ENCODE results near the gene POLR3A.

Gene POLR3A

GRCh38 chr10:77943121-77943901 is 86.0 kb downstream of the POLR3A start:
- DNase-seq (ENCODE audit: low spot score), result no peak

GRCh38 chr10:77941790-77942189 is 87.5 kb downstream of the POLR3A start:
- no peak for DNase-seq (ENCODE audit: low spot score)

DNA sequence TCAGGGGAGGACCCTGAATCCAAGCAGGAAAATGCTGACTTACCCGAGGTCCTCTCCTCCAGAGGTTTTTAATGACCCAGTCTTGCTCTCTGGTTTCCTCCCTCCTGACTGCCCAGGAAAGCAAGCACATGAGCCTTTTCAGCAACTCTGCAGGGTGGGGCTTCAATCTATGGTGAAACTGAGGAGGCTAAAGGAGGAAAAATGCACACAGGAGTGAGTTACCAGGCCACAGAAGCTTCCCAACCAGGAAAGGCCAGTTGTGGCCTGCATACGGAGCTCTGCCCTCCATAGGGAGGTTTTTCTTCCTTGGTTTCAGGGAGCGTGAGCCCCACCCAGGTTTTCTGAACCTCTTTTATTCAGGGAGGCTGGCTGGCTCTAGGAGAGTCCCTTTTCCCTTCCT is 88.7 kb downstream of the POLR3A start:
- no peak for DNase-seq (ENCODE audit: low spot score)

DNA sequence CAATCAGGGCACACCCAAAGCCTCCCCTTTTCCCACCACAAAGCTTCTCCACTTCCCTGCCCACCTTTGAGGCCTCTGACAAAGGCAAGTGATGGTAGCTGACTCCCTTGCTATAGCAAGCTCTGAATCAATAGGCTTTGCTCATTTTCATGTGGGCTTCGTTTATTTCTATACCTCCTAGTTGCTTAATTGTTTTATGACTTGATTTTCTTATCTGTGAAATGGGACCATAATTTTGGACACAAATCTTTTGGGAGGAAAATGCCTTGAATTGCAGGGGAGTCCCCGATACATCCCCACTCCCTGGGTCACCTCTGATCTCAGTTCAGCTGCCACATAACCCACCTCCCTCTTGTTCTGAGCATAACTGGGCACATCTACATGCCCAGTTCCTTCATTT is 89.1 kb downstream of the POLR3A start:
- DNase-seq (ENCODE audit: low spot score), result no peak

DNA sequence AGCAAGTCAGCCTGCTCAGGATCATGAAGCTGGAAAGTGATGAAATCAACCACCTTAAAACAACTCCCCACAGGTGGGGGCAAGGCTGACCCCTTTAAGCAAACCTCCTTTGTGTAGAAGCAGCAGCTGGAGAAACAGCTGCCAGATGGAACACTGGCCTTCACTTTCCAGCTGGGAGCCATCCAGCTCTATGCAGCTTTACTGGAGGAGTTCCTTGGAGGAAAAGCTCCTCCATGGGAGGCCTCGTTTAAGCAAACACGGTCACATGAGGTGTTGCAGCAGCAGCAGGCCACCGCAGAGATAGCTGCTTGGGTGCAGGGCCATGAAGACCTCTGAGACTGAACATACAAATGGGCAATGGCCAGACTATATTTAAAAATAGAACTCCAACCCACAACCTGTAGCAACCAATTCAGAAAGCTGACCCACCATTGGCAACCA is 89.7 kb downstream of the POLR3A start:
- DNase-seq (ENCODE audit: low spot score), result peak; percentile 74

DNA sequence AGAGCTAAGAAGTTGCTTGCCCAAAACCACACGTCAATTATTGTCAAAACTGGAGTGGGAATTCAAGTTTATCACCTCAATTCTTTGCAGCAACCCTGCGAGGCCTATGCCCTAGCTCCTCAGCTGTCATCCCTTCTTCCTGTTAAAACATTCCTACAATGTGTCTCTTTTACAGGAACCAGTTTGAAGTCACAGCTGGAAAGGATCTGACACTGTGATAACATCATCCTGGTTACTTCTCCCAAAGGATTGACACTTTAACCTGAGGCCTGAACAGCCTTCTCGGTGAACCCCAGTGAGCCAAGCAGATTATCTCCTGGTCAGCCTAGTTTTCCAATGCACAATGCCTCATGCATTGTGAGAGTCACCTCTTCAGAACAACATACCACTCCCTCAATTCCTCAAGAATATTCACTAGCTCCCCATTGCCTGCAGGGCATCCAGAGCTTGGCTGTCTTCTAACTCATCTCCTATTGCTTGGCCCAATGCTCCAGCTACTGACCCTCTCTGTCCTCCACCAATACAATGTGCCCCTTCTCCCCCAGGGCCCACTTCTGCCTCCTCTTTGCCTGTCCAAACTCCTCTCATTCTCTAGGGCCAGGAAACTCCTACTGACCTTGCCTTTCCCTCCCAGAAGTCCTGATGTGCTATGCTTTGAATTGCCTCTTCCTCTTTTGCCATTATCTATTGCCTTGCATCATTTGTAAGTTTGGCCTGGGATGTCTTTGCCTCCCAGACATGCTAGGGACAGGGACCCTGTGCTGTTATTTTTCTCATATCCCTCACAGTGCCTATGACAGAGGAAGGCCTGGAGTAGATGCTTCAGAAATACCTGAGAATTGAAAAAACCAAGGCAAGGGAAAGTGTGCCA is 92.4 kb downstream of the POLR3A start:
- DNase-seq (ENCODE audit: low spot score), result no peak

DNA sequence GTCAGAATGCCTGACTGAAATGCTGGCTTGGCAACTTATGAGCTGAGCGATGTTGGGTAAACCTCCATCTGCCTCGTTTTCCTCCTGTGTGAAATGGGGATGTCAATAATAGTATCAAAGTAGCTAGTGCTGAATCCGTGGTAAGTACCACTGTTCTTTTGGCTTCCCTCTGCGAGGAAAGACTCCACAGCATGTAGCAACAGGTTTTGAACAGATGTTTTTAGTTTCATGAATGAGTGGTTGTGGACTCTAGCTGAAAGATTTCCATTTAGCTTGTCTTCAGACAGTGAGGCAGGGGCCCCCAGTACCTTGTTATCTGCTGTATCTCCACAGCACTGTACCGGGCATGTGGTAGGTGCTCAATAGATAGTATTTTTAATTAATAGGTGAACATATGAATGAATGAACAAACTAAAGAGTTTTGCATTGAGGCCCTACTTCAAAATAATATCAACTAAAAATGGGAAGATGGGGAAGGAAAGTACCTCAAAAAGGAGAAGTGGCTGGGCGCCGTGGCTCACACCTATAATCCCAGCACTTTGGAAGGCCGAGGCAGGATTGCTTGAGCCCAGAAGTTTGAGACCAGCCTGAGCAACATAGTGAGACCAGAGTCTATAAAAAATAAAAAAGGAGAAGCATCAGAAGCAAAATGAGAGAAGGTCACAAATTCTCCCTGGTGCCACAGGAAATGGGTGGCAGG is 97.1 kb downstream of the POLR3A start:
- no peak for DNase-seq (ENCODE audit: low spot score)

DNA sequence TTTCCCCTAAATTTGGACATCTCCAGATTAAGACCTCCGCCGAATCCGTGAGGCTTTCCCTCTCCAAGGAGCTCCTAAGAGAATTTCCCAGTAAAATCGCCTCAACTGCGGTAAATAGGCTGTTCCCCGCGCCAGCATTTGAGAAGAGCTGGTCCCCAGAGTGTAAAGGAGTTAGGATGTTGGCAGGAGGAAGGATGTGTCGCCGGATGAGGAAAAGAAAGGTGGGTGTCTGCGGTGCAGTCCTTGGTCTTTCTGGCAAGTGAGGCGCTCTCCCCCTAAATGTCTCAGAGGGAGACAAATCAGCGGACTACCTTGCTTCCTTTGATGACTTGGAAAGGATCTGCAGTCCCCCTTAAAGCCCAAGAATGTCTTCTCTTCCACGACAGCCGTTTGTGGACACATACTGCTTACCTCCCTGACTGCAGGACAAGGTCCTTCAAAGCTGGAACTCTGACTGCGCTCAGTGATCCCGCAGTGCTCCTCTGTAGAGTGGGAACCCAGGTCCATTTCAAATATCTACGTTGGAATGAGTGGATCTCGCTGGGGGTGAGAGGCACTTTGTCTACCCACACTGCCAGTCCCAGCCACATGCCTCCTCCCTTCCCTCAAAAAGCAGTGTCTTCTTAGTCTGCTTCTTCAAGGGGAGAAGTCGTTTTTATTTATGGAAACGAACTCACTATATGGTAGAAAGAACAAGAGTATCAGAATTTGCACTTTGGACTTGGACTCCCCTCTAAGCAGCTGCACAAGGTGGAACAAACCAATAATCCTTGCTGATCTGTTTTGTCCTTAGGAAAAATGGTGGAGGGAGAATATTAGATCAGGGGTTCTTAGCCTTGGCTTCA is 101.7 kb downstream of the POLR3A start:
- DNase-seq (ENCODE audit: low spot score), result no peak

- DNase-seq (ENCODE audit: low spot score), result peak; percentile 83
Measured at GRCh38 chr10:77926566-77927401, 102.5 kb downstream of the POLR3A start, which contains the start of gene DLG5. Gene DLG5 (minus strand): TSS chr10:77926755. CDS start chr10:77926520, 235 bp downstream.

DNA sequence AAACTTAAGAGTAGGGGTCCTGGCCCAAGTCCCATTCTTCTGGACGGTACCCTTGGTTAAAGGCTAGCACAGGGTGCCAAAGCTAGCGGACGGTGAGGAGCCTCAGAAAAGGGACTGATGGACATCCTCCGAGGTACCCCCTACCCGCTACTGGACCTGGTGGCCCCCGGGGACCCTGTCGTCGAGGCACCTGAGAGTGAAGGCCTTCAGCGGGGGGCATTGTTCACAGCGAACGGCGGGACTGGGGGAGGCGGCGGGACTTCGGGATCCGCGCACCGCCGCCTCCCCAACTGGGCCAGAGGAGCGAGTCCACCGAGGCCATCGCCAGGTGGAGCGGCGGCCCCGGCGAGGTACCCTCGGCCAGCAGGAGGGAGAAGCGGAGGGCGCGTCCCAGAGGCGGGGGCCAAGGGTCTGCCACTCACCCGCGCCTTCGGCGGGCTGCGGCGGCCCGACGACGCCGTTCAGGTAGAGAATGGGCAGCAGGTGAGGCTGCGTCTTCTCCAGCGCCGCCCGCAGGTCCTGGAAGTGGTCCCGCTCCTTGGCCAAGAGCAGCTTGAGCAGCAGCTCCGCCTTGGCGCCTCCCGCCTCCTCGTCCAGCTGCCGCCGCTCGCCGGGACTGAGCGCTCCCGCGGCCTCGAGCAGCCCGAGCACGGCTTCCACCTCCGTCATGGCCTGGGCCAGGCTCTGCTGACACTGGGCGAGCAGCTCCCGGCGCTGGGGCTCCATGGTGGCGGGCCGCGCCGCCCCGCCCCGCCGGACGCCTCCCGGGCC is 103.3 kb downstream of the POLR3A start:
- DNase-seq (ENCODE audit: low spot score), result peak; percentile 71

DNA sequence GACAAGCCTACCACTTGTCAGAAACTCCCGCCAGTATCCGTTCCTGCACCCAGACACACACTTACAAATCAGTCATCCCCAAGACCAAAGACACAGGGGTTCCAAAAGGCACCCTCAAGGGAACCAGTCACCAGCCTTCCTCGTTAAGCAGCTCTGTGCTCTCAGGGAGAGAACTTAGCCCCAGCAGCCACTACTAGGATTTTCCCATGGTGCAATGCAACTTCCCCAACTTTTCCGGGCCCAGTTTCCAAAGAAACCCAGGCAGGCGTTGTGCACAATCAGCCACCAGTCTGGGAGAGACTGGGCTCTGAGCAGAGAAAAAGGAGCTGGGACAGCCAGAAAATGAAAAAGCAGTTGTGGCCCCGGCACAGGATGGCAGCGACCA is 103.9 kb downstream of the POLR3A start:
- DNase-seq (ENCODE audit: low spot score), result no peak

GRCh38 chr10:77922566-77923179 is 106.6 kb downstream of the POLR3A start:
- DNase-seq (ENCODE audit: low spot score), result no peak

DNA sequence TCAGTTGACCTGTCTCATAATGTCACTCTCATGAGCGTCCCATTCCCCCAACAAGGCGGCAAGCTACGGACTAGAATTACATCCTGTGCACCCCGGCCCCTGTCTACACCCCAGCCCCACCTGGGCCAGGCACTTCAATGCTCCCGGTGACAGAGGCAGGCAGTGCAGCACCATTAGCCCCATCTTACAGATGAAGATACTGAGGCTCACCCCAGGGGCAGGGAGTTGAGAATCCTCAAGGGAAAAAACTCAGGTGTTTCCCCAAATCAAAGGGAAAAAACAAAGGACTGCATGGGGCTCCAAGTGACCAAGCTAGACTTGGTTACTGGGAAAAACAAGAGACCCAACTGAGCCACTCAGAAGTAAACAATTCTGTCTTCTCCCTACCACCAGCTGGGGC is 107.3 kb downstream of the POLR3A start:
- DNase-seq (ENCODE audit: low spot score), result no peak

- no peak for DNase-seq (ENCODE audit: low spot score)
Measured at GRCh38 chr10:77921395-77921794, 107.9 kb downstream of the POLR3A start.

DNA sequence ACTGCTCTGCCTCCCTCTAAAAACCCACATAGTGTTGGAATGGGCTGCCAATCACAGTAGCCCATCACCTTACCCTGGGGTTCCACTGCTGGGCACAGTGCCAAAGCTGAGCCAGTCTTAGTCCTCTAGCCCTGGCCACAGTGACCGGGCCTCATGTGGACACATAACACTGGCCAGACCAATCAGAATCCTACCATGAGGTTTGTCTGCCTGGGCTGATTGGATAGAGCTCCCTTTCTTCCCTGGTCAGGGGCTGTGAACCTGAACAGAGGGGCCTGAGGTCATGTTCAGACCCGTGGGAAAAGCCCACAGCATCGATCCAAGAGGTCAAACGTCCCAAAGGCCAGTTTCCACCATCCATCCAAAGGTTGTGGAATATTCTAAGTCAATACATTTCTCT is 108.8 kb downstream of the POLR3A start:
- DNase-seq (ENCODE audit: low spot score), result no peak

DNA sequence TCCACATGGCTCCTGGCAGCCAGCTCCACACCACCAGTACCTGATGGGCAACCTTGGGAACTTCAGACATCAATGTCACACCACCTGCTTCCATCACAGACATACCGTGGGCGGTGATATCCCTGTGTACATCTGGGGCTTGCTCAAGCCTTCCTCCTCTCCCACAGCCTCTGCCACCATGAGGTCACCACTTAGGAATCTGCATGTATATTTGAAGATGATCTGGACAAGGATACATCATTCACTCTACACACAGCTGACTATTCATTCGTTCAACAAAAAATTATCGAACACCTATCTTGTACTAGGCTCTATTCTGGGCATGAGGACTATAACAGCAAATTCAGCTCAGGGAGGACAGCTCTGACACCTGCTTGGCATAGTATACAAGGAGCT is 109.6 kb downstream of the POLR3A start:
- no peak for DNase-seq (ENCODE audit: low spot score)

Measured in left forelimb (tissue), 1 donor.